Parathyroid adenoma (tissue), 2 donors: ENCODE results near the gene TUBD1.
"Not testable (repeated sequence)": the region's sequence is repeated elsewhere in the genome, so short reads cannot be mapped to it uniquely, and the experiment has no call there.

Experiments
- H2AFZ ChIP-seq: fragments of 300-600 bp; sonication (generic); one replicate; pipeline ENCODE4 v1.7.0; 2017; ENCODE audit warnings: antibody characterized with exemption, mild to moderate bottlenecking
- H3K27ac ChIP-seq: fragments of 300-600 bp; sonication (generic); one replicate; pipeline ENCODE4 v1.7.0; 2017
- H3K27me3 ChIP-seq: fragments of 300-600 bp; sonication (generic); one replicate; pipeline ENCODE4 v1.7.0; 2017; ENCODE audit warnings: low read length; ENCODE audit not compliant: control insufficient read depth, insufficient read depth
- H3K36me3 ChIP-seq: fragments of 300-600 bp; sonication (generic); one replicate; pipeline ENCODE4 v1.7.0; 2017; ENCODE audit warnings: low read length; ENCODE audit not compliant: control insufficient read depth, insufficient read depth
- H3K4me1 ChIP-seq: fragments of 300-600 bp; sonication (generic); one replicate; pipeline ENCODE4 v1.7.0; 2017; ENCODE audit warnings: control low read depth
- H3K4me2 ChIP-seq: fragments of 300-600 bp; sonication (generic); one replicate; pipeline ENCODE4 v1.7.0; 2017; ENCODE audit warnings: low read length
- H3K4me3 ChIP-seq: fragments of 300-600 bp; sonication (generic); one replicate; pipeline ENCODE4 v1.7.0; 2017; ENCODE audit warnings: low read depth, low read length
- H3K79me2 ChIP-seq: fragments of 300-600 bp; sonication (generic); one replicate; pipeline ENCODE4 v1.7.0; 2017; ENCODE audit warnings: control low read depth
- H3K9ac ChIP-seq: fragments of 300-600 bp; sonication (generic); one replicate; pipeline ENCODE4 v1.7.0; 2017; ENCODE audit warnings: mild to moderate bottlenecking
- H3K9me3 ChIP-seq: fragments of 300-600 bp; sonication (generic); one replicate; pipeline ENCODE4 v1.7.0; 2017; ENCODE audit warnings: low read length; ENCODE audit not compliant: control insufficient read depth
- TF ChIP-seq, protein P1 (sequence below): fragments of 300-600 bp; sonication (generic); IDR thresholded peaks from one replicate; pipeline ENCODE4 v1.7.0; 2017; ENCODE audit warnings: antibody characterized with exemption, mild to moderate bottlenecking
- donor health status: primary hyperparathyroidism.

The TUBD1 gene, protein sequence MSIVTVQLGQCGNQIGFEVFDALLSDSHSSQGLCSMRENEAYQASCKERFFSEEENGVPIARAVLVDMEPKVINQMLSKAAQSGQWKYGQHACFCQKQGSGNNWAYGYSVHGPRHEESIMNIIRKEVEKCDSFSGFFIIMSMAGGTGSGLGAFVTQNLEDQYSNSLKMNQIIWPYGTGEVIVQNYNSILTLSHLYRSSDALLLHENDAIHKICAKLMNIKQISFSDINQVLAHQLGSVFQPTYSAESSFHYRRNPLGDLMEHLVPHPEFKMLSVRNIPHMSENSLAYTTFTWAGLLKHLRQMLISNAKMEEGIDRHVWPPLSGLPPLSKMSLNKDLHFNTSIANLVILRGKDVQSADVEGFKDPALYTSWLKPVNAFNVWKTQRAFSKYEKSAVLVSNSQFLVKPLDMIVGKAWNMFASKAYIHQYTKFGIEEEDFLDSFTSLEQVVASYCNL

DNA sequence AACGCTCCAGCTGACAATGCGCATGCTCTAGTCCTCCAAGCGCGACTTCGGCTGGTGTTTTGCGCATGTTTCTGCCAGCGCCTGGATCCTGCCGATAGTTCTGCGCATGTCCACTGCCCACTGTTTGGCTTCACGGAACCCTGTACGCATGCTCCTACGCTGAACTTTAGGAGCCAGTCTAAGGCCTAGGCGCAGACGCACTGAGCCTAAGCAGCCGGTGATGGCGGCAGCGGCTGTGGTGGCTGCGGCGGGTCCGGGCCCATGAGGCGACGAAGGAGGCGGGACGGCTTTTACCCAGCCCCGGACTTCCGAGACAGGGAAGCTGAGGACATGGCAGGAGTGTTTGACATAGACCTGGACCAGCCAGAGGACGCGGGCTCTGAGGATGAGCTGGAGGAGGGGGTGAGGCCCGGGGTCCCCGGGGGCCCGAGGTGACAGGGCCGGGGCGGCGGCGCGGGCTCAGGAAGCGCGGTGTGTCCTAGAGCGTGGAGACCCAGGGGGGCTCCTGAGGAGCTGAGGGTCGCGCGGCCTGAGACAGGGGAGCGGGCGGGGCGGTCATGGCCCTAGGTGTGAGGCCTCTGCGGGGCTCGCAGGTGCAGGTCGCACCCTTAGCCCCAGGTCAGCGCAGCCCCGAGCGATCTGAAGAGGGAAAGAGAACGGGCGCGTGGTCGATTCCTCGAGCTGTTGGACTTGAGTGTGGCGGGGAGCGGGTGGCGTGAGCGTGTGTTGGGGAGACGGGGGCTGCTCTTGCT is at the start of gene TUBD1, which contains the start of gene RPS6KB1:
Gene TUBD1 (minus strand): TSS at position 20 of the 752 bp plus-strand sequence. CDS start 1,941 bp downstream, outside the sequence.
Gene RPS6KB1 (plus strand): TSS at position 198 of the 752 bp plus-strand sequence. CDS start 64 bp downstream, at position 262.
- TF ChIP-seq, protein P1, sequence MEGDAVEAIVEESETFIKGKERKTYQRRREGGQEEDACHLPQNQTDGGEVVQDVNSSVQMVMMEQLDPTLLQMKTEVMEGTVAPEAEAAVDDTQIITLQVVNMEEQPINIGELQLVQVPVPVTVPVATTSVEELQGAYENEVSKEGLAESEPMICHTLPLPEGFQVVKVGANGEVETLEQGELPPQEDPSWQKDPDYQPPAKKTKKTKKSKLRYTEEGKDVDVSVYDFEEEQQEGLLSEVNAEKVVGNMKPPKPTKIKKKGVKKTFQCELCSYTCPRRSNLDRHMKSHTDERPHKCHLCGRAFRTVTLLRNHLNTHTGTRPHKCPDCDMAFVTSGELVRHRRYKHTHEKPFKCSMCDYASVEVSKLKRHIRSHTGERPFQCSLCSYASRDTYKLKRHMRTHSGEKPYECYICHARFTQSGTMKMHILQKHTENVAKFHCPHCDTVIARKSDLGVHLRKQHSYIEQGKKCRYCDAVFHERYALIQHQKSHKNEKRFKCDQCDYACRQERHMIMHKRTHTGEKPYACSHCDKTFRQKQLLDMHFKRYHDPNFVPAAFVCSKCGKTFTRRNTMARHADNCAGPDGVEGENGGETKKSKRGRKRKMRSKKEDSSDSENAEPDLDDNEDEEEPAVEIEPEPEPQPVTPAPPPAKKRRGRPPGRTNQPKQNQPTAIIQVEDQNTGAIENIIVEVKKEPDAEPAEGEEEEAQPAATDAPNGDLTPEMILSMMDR = no peak
- Histone ChIP-seq H3K27ac (peak within 1 kb of the TSS; percentile 79), H2AFZ (peak within 1 kb of the TSS; percentile 85), H3K79me2 (peaks cover 30% of the 10 kb centered on the region), H3K4me3 (peak within 1 kb of the TSS; percentile 94), H3K36me3 (no peaks in the 10 kb centered on the region), H3K9ac (peak within 1 kb of the TSS; percentile 90), H3K9me3 (no peaks in the 10 kb centered on the region), H3K27me3 (no peaks in the 10 kb centered on the region), H3K4me1 (no peaks in the 10 kb centered on the region), H3K4me2 (peak within 1 kb of the TSS; percentile 90)

DNA sequence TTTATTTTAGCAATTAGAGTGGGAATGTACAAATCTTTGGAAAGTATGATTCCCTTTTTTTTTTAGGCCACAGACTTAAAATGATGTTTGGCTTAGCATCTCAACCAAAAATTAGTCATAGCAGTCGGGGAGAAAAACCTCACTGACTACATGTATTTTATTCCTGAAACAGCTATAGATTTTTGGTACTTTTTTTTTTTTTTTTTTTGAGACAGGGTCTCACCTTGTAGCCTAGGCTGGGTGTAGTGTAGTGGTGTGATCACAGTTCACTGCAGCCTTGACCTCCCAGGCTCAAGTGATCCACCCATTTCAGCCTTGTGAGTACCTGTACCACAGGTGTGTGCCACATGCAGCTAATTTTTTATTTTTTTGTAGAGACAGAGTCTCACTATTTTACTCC is 48.4 kb upstream of the TUBD1 start:
- no peak overlapping the region for H2AFZ ChIP-seq
- no peak overlapping the region for H3K27ac ChIP-seq
- TF ChIP-seq, protein P1 = no peak
- H3K4me2 ChIP-seq = no peak overlapping the region
- no peak overlapping the region for H3K4me3 ChIP-seq
- H3K27me3 ChIP-seq = no peaks in the 10 kb centered on the region
- H3K79me2 ChIP-seq = no peaks in the 10 kb centered on the region
- no peak overlapping the region for H3K9ac ChIP-seq
- H3K36me3 ChIP-seq = no peaks in the 10 kb centered on the region
- H3K9me3 ChIP-seq = no peaks in the 10 kb centered on the region
- H3K4me1 ChIP-seq = no peaks in the 10 kb centered on the region

DNA sequence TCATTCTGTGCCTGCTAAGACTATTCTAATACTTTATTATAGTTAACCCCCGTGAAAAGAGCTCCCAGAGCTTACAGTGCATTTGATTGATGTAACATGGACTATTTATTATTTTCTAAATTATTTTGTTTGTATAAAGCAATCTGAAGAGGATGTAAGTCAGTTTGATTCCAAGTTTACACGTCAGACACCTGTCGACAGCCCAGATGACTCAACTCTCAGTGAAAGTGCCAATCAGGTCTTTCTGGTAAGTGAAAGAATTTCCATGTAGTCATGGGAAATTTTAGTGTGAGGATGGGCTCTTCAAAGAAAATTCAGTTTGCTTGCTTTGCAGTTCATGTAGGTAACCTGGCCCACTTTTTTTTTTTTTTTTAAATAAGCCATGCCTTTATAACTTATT is 48.0 kb upstream of the TUBD1 start:
- not testable (repeated sequence) for H3K36me3 ChIP-seq, H2AFZ ChIP-seq, H3K27ac ChIP-seq, H3K27me3 ChIP-seq, H3K9me3 ChIP-seq, H3K79me2 ChIP-seq, H3K4me3 ChIP-seq, H3K4me2 ChIP-seq, H3K4me1 ChIP-seq, H3K9ac ChIP-seq

DNA sequence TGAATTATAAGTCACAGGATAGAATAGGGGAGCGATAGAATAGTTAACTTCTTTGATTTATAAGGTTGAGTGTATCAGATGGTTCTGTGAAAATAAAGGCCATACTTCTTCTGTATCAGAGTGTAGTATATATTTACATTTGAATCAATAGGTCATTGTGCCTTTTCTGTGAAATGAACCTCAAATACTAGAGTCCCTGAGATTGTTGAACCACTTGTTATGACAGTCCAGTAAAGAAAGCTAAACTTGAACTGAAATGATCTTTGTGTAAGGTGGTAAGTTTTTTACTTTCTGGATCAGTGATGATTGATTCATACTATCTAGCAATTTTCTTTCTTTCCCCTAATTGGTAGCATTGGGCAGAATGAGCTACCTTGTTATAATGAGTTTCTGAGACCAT is 40.6 kb upstream of the TUBD1 start:
- H3K4me2 ChIP-seq, H3K36me3 ChIP-seq, H2AFZ ChIP-seq, H3K4me1 ChIP-seq, H3K79me2 ChIP-seq, H3K9ac ChIP-seq, H3K9me3 ChIP-seq, H3K27ac ChIP-seq, H3K4me3 ChIP-seq, H3K27me3 ChIP-seq: not testable (repeated sequence)

DNA sequence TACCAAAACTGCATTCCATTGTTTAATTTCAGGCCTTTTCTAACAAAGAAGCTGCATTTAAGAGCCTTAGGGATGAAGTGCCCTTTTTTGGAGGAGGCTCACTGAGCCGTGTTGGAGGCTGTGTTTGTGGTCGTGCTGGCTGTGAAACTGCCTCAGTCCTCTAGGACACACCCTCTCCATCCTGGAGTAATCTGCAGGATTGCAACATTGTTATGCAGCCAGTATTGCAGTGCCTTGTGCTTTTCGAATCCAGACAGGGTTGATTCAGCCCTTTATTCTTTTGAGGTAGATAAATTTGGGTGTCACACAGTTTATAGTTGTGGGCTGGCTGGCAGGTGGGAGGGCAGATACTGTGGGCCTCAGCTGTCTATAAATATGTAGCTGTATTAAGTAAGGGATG is 38.0 kb upstream of the TUBD1 start:
- not testable (repeated sequence) for H3K4me1 ChIP-seq, H3K27ac ChIP-seq, H2AFZ ChIP-seq, H3K4me3 ChIP-seq, H3K27me3 ChIP-seq, H3K4me2 ChIP-seq, H3K9ac ChIP-seq, H3K36me3 ChIP-seq, H3K9me3 ChIP-seq, H3K79me2 ChIP-seq

DNA sequence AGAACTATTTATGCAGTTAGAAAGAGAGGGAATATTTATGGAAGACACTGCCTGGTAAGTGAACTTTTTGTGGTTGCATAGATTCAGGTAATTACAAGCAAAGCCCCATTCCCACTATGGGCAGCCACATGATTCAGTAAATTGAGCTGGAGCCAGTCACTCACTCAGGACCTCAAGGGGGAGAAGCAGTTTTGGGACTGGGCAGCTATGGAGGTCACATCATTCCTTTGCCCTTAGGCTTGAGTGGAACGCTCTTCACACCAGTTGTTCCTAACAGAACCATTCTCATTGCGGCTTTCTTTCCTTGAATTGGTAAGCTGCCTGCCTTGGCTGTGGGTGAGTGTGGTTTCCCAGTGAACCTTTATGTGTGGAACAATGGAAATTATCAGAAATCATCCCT is 37.4 kb upstream of the TUBD1 start:
- H3K4me1 ChIP-seq, H3K4me2 ChIP-seq, H2AFZ ChIP-seq, H3K9ac ChIP-seq, H3K36me3 ChIP-seq, H3K9me3 ChIP-seq, H3K27me3 ChIP-seq, H3K79me2 ChIP-seq, H3K4me3 ChIP-seq, H3K27ac ChIP-seq: not testable (repeated sequence)

DNA sequence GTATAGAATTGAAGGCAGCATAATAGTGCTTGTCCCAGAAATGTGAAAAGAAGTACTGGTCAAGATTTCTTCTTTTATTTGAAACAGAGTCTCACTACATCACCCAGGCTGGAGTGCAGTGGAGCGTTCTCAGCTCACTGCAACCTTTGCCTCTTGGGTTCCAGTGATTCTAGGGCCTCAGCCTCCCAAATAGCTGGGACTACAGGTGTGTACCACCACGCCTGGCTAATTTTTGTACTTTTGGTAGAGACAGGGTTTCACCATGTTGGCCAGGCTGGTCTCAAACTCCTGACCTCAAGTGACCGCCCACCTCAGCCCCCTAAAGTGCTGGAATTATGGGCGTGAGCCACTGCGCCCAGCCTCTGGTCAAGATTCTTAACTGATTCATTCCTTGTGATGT is 27.9 kb upstream of the TUBD1 start:
- H2AFZ ChIP-seq, H3K9ac ChIP-seq, H3K27ac ChIP-seq, H3K4me1 ChIP-seq, H3K9me3 ChIP-seq, H3K27me3 ChIP-seq, H3K36me3 ChIP-seq, H3K4me2 ChIP-seq, H3K4me3 ChIP-seq, H3K79me2 ChIP-seq: not testable (repeated sequence)
